Nucleus accumbens (tissue), 56 donors: Measurements from ENCODE around the gene STARD3NL.

ENCODE experiments used
- DNase-seq, 56 donors: peaks; one replicate each; lab custom pipeline; 2025; lab: John Stamatoyannopoulos, UW

STARD3NL gene

DNA sequence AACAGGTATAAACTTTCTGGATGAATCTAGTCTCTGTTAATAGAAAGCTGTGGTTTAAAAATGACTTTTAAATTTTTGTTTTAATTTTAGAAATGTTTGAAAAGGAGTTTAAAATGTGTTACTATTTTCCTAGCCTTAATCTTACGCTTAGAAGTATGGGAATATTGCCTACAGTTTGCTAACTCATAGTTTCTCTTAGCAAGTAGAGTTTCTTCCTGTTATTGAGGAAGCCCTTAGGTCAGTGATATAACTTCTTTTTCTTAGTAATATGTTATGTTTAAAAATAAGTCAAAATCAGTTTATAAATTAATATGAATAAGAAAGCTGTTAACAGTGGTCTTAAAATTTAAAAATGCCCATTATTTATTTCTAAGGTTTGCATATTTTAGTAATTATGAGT, 3.1 kb downstream of the STARD3NL start:
- no peak for DNase-seq

GRCh38 chr7:38182450-38182849, 4.4 kb downstream of the STARD3NL start:
- DNase-seq: no peak

- no peak for DNase-seq
Measured at GRCh38 chr7:38185395-38186307, 7.6 kb downstream of the STARD3NL start.

- no peak for DNase-seq
Measured at GRCh38 chr7:38186593-38187314, 8.7 kb downstream of the STARD3NL start.

DNA sequence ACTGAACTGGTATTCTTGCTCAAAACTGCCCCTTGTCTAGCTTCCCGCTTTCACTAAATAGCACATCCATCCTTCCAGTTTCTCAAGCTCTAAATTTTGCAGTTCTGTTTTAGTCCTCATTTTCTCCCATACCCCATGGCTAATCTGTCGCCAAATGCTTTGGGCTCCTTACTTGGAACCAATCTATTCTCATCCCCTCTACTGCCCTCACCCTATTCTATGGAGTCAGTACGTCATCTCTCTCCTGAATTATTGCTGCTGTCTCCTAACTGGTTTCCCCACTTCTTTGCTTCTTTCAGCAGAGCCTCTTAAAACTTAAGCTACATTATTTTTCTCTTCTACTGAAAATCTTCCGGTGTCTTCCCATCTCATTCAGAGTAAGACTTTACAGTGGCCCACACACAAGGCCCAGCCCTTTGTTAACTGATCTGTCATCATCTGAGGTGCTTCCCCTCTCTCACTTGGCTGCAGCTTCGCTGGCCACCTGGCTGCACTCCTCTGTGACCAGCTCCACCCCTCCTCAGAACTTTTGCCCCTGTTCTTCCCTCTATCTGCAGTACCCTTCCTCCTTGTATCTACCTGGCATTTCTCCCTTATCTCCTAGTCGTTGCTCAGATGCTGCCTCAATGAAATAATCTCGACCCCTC, 9.9 kb downstream of the STARD3NL start:
- no peak for DNase-seq

GRCh38 chr7:38189231-38189938, 11.3 kb downstream of the STARD3NL start:
- no peak for DNase-seq

GRCh38 chr7:38190011-38190410, 12.0 kb downstream of the STARD3NL start:
- DNase-seq: no peak

DNA sequence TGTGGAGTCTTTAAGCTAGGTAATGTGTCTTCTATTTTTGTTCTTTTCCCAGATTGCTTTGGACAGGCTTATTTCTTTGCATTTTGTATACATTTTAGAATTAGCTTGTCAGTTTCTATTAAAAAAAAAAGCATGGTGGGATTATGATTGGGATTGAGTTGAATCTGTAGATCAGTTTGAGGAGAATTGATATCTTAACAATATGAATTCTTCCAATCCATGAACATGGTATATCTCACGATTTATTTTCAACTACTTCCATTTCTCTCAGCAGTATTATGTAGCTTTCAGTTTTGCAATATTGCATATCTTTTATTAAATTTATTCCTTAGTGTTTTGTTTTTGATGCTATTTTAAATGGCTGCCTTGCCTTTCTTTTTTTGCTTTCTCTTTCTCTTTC, 13.7 kb downstream of the STARD3NL start:
- no peak for DNase-seq

GRCh38 chr7:38192327-38192726, 14.3 kb downstream of the STARD3NL start:
- no peak for DNase-seq

DNA sequence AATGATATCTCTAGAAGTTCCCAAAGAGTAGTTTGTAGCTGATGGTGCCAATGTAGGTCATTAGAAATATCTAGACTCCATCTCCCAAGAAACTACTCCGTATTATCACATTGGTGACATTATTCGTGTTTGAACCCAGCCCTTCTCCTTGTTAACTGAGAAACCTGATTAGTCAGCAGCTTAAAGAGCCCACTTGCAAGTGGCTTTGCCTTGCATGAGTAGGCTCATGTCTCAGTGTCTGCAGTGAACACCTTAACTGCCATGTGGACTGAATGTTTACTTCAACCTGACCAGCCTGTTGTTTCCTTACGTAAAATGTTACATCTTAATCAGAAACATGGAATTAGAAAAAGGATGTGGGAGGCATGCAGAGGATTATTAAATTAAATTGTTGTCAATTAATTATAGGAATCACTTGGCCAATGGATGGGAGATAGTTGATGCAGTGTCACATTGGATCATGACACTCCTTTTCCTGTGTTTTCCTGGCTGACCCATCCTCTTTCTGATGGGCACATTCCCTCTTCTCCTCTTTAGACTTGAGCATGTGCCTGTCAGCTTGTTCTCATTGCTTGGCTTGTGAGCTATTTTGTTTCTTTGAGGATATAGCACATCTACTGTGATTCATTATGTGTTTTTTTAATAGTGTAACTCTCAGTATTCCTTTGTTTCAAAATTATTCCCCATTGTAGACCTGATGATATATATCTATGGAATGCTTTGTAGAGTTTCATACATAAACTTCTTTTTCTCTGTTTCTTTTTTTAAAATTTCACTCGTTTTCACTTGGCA, 18.0 kb downstream of the STARD3NL start:
- no peak for DNase-seq

DNA sequence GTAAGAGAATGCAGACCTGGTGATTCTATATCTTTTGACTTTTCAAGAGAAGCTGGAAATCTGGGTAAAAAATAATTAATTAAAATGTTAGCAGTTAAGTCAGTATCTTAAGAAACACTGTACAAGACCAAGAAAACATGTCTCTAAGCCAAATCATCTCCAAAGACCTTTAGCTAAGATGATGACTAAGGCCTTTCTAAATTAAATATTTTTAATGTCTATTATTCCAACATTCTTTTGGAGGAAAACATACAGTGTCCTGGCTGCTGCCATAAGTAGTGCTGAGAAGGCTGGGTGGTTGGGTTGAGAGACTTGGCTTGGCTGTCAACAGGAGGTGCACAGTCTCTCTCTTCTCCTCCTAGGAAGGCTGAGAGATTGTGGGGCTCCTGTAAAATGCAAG, 20.3 kb downstream of the STARD3NL start:
- DNase-seq: no peak

DNA sequence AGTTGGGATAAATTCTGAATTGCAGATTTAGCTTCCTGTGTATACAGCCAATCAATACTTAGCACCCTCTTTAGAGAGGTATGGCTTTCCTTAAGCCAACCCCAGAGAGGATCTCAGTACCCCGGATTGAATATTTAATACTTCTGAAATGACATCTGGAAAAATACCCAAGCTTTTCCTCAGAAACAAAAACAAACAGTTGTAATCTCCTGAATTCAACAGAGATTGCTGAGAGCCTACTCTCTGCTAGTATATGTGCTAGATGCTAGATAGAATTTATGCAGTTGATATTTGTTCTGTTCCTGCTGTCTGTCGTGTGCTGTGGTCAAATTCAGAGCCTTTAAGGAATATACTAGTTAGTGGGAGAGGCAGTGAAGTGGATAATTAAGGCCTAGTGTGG, 21.1 kb downstream of the STARD3NL start:
- DNase-seq: no peak

DNA sequence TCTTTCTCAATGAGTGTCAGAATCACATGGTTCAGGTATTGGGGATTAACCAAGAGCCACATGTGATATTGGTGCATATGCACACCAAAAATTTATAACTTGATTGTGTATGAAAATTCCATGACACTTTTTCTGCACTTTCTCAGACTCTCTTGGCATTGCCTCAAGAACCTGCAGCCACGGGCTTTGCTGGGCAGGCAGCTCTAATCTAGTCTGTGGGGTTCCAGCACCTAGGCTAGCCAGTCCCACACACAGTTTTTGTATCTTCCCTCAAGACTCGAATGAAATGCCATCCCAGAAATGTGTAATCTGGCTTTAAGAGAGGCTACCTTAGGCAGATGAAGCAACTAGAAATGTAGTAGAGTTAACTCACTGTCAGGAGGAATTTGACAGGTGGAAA, 21.7 kb downstream of the STARD3NL start:
- DNase-seq: no peak

- no peak for DNase-seq
Measured at GRCh38 chr7:38206071-38206470, 28.0 kb downstream of the STARD3NL start.

DNA sequence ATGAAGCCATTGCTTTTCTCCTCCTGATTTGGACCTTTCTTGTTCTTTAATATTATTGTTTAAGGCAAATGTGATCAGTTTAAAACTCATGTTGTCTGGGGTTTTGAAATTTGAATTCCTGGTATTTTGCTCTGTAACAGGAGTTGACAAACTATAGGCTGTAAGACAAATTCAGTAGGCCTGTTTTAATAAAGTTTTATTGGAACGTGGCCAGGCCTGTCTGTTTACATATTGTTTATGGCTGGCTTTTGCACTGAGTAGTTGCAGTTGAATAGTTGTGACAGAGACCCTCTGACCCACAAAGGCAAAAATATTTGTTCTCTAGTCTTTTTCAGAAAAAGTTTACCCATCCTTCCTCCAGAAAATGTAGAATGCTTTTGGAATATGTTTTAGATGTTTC, 29.8 kb downstream of the STARD3NL start:
- DNase-seq: no peak

GRCh38 chr7:38211486-38211885, 33.4 kb downstream of the STARD3NL start:
- DNase-seq: no peak

DNA sequence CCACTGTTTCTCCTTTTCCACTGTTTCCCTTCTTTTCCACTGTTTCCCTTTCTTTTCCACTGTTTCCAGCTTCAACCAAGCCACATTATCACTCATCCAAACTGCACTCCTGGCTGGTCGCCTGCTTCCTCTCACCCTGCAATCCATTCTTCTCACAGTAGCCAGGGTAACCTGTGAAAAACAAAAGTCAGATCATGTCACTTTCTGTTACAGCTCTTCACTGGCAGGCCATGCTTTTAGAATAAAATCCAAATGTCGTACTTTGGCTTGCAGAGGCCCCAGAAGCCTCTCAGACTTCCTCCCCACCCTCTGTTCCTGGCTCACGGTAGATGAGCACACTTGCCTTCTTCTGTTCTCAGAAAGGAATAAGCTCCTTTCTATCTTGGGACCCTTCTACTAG, 33.9 kb downstream of the STARD3NL start:
- DNase-seq: peak in 10 of 56 donors; percentile 5 to 38 (median 25)

- no peak for DNase-seq
Measured at GRCh38 chr7:38215115-38215514, 37.1 kb downstream of the STARD3NL start.

DNA sequence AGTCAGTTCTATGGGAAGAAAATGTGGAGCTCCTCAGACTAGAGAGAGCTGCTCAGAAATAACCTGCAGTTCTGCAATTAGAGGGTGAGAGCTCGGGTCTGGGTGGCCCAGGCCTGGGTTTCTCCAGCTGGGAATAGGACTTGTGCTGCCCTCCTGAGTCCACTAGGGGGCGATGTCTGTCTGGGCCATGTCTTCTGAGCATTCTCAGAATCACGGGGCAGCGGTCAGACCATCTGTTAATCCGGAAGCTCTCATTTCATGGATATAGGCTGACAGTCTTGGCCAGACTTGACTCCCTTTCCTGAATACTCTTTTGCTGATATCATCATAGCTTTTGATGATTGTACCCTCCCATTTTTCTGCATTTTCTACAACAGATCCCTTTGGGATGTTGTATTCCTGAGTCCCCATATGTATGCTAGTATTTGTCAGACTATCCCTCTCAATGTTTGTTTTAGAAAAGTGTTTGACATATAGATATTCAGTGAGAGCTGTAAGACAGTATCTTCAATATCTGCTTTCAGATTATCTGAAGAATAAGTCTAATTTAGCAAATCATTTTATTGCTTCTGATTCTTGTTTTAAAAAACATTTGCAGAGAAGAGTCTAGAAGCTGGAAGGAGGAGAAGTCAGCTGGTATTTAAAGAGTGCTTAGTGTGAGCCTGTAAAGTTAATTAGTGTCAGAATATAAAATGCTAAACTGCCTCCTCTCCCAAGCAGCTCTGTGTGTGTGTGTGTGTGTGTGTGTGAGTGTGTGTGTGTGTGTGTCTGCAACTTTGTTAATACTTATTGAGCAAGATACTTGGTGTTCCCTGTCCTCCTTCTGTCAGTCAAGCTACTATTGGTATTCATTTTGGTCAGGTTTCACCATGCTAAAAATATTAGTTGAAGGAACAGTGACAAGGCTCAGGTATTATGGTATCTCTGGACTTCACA, 38.0 kb downstream of the STARD3NL start:
- peak in 52 of 56 donors; percentile 16 to 82 (median 56) for DNase-seq
